Dermis microvascular lymphatic vessel endothelial cell (primary cell): ENCODE results near the gene PITPNM3. TPM values are rescaled to one million over a fixed set of nuclear protein-coding genes. Genes with fewer than 3 reads are reported as not detected.

ENCODE experiments used
- DNase-seq, 2 donors: peaks; one replicate each; pipeline versions ENCODE4 v3.0.0 to v3.0.0-alpha.2; 2010; ENCODE audit warnings: low read depth in 2 of 2
- total RNA-seq: library from RNA; depleted of rRNA; stranded (reverse); fragments of >200 nt; gene quantifications from 2 replicates; pipeline ENCODE4 v1.2.1, GENCODE V29; 2014

PITPNM3 gene
- total RNA-seq, 1 donor from 2014 or later: 0.26 TPM

- peak; percentile 22 to 51 for DNase-seq
These were observed 143.3 kb downstream of the PITPNM3 start for GRCh38 chr17:6413065-6413464.

- DNase-seq: no peak
These were observed 147.6 kb downstream of the PITPNM3 start for GRCh38 chr17:6408735-6409134.

GRCh38 chr17:6408276-6408675 lies 148.1 kb downstream of the PITPNM3 start:
- DNase-seq: no peak

- DNase-seq: no peak
These were observed 154.1 kb downstream of the PITPNM3 start for GRCh38 chr17:6402258-6402657.

Other genes starting within 250 kb of the PITPNM3 start
- not detected in 2 replicates for gene AIPL1, start 121.4 kb downstream of the PITPNM3 start, total RNA-seq
- 8.2 and 21.7 TPM in 2 replicates for gene PIMREG, start 112.1 kb downstream of the PITPNM3 start, total RNA-seq
- gene KIAA0753, start 84.2 kb upstream of the PITPNM3 start, total RNA-seq: 7.2 and 8.2 TPM in 2 replicates
- 74.2 and 85.4 TPM in 2 replicates for gene TXNDC17, start 84.5 kb upstream of the PITPNM3 start, total RNA-seq
- 6.8 and 8.5 TPM in 2 replicates for gene MED31, start 95.0 kb upstream of the PITPNM3 start, total RNA-seq
- 0.13 and 0.63 TPM in 2 replicates for gene C17orf100, start 95.2 kb upstream of the PITPNM3 start, total RNA-seq
- 0.26 and 0.38 TPM in 2 replicates for gene SLC13A5, start 156.8 kb upstream of the PITPNM3 start, total RNA-seq
- gene XAF1, start 199.5 kb upstream of the PITPNM3 start, total RNA-seq: 1.5 and 4.7 TPM in 2 replicates
- gene FBXO39, start 219.7 kb upstream of the PITPNM3 start, total RNA-seq: 11.6 and 34.6 TPM in 2 replicates